Measurements from ENCODE around the gene SLC12A9. TPM values are rescaled to one million over a fixed set of nuclear protein-coding genes. Genes with fewer than 3 reads are reported as not detected.
A peak's percentile ranks its signal among the peaks of the same experiment; 100 is the strongest.

Gene SLC12A9
- total RNA-seq, 1 donor from 2014 or later, result 19.4 TPM

DNA sequence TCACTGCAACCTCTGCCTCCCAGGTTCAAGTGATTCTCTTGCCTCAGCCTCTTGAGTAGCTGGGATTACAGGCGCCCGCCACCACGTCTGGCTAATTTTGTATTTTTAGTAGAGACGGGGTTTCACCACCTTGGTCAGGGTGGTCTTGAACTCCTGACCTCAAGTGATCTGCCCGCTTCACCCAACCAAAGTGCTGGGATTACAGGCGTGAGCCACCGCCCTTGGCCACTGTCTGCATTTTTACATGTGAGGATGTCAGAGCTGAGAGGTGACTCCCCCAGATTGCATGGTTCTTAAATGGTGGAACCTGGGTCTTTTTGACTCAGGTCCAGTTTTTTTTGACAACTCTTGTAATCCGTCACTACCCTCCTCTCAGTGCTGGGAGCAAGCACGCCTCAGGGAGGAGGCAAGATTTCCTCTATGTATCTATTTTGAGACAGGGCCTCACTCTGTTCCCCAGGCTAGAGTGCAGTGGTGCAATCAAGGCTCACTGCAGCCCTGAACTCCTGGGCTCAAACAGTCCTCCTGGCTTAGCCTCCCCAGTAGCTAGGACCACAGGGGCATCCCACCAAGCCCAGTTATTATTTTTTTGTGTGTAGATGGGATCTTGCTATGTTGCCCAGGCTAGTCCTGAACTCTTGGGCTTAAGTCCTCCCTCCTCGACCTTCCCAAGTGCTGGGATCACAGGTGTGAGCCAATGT lies 21.2 kb downstream of the SLC12A9 start:
- no peak for DNase-seq (ENCODE audit: low spot score in 2 of 2)
- Histone ChIP-seq H3K4me3 (peak overlapping the region; percentile 91 to 98), H3K9me3 (no peaks in the 10 kb centered on the region), H3K36me3 (peaks cover 35 to 43% of the 10 kb centered on the region in 2 donors), H3K4me1 (peaks cover 18 to 38% of the 10 kb centered on the region in 2 donors), H3K27ac (peak overlapping the region; percentile 88 to 98), H3K27me3 (no peaks in the 10 kb centered on the region)
- TF ChIP-seq, protein P1, sequence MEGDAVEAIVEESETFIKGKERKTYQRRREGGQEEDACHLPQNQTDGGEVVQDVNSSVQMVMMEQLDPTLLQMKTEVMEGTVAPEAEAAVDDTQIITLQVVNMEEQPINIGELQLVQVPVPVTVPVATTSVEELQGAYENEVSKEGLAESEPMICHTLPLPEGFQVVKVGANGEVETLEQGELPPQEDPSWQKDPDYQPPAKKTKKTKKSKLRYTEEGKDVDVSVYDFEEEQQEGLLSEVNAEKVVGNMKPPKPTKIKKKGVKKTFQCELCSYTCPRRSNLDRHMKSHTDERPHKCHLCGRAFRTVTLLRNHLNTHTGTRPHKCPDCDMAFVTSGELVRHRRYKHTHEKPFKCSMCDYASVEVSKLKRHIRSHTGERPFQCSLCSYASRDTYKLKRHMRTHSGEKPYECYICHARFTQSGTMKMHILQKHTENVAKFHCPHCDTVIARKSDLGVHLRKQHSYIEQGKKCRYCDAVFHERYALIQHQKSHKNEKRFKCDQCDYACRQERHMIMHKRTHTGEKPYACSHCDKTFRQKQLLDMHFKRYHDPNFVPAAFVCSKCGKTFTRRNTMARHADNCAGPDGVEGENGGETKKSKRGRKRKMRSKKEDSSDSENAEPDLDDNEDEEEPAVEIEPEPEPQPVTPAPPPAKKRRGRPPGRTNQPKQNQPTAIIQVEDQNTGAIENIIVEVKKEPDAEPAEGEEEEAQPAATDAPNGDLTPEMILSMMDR (IDR thresholded peaks at IDR 0.05), result no peak
- intact Hi-C loops (cut with DNase I), result no loop called here

DNA sequence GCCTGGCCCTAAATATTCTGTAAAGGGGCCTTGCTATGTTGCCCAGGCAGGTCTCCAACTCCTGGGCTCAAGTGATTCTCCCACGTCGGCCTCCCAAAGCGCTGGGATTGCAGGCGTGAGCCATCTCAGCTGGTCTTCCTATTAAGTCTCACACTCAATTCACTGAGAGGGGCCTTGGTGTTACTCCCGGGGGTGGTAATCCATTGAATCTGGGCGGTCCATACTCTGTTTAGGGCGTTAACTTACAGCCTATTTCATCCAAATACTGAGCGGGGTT lies 21.7 kb downstream of the SLC12A9 start:
- Histone ChIP-seq H3K36me3 (peaks cover 35 to 48% of the 10 kb centered on the region in 2 donors), H3K4me3 (peak overlapping the region; percentile 91 to 98), H3K27ac (peak overlapping the region; percentile 88 to 98), H3K4me1 (peaks cover 13 to 33% of the 10 kb centered on the region in 2 donors), H3K9me3 (no peaks in the 10 kb centered on the region), H3K27me3 (no peaks in the 10 kb centered on the region)
- intact Hi-C loops (cut with DNase I), result no loop called here
- DNase-seq (ENCODE audit: low spot score in 2 of 2), result no peak
- TF ChIP-seq, protein P1 (IDR thresholded peaks at IDR 0.05), result no peak

DNA sequence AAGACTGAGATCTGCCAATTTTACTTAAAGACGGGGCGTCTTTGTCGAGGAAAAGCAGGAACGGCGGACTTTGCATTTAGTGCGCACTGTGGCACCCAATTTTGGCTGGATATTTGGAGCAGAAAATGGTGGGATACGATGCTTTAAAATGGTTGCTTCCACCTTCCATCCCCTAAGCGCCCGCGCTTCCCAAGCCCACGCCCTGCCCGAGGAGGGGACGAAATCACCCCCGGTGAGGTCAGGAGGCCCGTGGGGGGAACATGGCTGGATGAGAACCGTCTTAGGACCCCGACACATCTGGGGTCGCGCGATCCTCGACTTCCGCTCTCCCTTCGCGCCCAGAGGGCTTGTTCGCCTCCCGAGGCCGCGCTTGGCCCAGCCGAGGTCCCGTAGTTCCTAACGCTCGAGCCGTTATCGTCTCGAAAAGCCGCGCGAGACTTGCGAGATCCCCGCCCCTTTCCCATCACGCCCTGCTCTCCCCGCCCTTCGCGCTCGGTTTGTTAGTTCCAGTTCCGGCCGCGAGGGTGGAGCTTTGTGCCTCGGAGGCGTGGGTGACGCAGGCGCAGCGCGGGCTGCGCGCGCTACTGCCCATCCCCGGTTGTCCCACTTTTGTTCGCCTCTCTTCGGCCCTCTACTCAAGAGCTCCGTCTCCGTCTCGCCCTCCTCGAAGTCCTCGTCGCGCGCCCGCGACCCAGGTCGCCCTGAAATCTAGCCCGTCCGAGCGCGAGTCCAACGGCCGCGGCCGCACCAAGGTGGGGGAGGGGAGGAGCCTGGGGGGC lies 22.3 kb downstream of the SLC12A9 start, which contains the start of gene SRRT:
TSS of gene SRRT (plus strand) at position 527 of the 779 bp plus-strand sequence. CDS start 488 bp downstream, outside the sequence.
- H3K4me3 ChIP-seq, result peak within 1 kb of the TSS; percentile 91 to 98
- H3K4me1 ChIP-seq, result peaks cover 13 to 33% of the 10 kb centered on the region in 2 donors
- TF ChIP-seq, protein P1 (IDR thresholded peaks at IDR 0.05), result peak in 2 of 3 experiments; percentile 41 to 82
- intact Hi-C loops (cut with DNase I), result loop anchor here (1.0 kb wide), 1 partner anchor 15 kb away; the partner anchor contains the start of gene UFSP1
- peak within 1 kb of the TSS; percentile 88 to 98 for H3K27ac ChIP-seq
- H3K36me3 ChIP-seq, result peaks cover 35 to 53% of the 10 kb centered on the region in 2 donors
- no peaks in the 10 kb centered on the region for H3K27me3 ChIP-seq
- peak; percentile 88 to 99 for DNase-seq (ENCODE audit: low spot score in 2 of 2)
- no peaks in the 10 kb centered on the region for H3K9me3 ChIP-seq

DNA sequence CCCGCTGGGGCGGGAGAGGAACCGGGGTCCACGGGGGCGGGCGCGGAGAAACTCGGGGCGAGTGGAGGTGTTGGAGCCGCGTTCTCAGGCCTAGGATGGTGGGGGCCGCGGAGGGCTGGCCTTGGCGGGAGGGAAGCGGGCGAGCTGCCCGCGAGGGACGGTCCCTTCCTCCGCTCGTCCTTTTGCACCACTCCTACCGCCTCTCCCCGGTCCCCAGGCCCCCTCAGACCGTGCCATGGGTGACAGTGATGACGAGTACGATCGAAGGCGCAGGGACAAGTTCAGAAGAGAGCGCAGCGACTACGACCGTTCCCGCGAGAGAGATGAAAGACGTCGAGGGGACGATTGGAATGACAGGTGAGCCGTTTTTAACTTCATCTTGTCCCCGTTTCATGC lies 22.8 kb downstream of the SLC12A9 start:
- Histone ChIP-seq H3K4me1 (peaks cover 13 to 33% of the 10 kb centered on the region in 2 donors), H3K27me3 (no peaks in the 10 kb centered on the region), H3K9me3 (no peaks in the 10 kb centered on the region), H3K27ac (peak overlapping the region; percentile 88 to 98), H3K36me3 (peaks cover 33 to 53% of the 10 kb centered on the region in 2 donors), H3K4me3 (peak overlapping the region; percentile 91 to 98)
- TF ChIP-seq, protein P1 (IDR thresholded peaks at IDR 0.05), result no peak
- DNase-seq (ENCODE audit: low spot score in 2 of 2), result no peak
- intact Hi-C loops (cut with DNase I), result loop anchor here (1.0 kb wide), 1 partner anchor 14 kb away; the partner anchor contains the start of gene UFSP1

DNA sequence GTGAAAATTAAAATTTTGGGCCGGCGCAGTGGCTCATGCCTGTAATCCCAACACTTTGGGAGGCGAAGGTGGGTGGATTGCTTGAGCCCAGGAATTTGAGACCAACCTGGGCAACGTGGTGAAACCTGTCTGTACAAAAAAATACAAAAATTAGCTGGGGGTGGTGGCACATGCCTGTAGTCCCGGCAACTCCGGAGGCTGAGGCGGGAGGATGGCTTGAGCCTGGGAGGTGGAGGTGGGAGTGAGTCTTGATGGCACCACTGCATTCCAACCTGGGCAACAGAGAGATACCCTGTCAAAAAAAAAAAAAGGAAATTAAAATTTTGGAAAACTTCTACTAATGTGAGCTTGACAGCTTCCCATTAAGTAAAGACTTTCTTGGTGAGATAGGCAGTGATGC lies 25.5 kb downstream of the SLC12A9 start:
- Histone ChIP-seq H3K27me3 (no peaks in the 10 kb centered on the region), H3K27ac (no peak overlapping the region), H3K9me3 (no peaks in the 10 kb centered on the region), H3K4me1 (peaks cover 13 to 33% of the 10 kb centered on the region in 2 donors), H3K36me3 (peaks cover 26 to 55% of the 10 kb centered on the region in 2 donors), H3K4me3 (no peak overlapping the region)
- intact Hi-C loops (cut with DNase I), result no loop called here
- TF ChIP-seq, protein P1 (IDR thresholded peaks at IDR 0.05), result no peak
- no peak for DNase-seq (ENCODE audit: low spot score in 2 of 2)

Data from ascending aorta (tissue), 2 donors.